GM23248 (cell line): ENCODE measurements around the gene KATNAL1. TPM values are rescaled to one million over a fixed set of nuclear protein-coding genes. Genes with fewer than 3 reads are reported as not detected.
A peak's percentile ranks its signal among the peaks of the same experiment; 100 is the strongest.
"Not testable (repeated sequence)": the region's sequence is repeated elsewhere in the genome, so short reads cannot be mapped to it uniquely, and the experiment has no call there.

Experiments
- DNase-seq: peaks from one replicate; pipeline ENCODE4 v3.0.0-alpha.2; 2015
- H2AFZ ChIP-seq: fragments of 200-600 bp; sonication (generic); 2 replicates; pipeline ENCODE4 v1.6.1; 2016; ENCODE audit warnings: antibody characterized with exemption
- H3F3A ChIP-seq: fragments of 200-600 bp; sonication (generic); 2 replicates; pipeline ENCODE4 v1.6.1; 2016; ENCODE audit warnings: mild to moderate bottlenecking, antibody characterized with exemption, mixed run types; ENCODE audit not compliant: insufficient read depth
- H3K27ac ChIP-seq: fragments of 200-600 bp; sonication (generic); 2 replicates; pipeline ENCODE4 v1.5.1; 2016; ENCODE audit warnings: mild to moderate bottlenecking
- H3K27me3 ChIP-seq: fragments of 200-600 bp; sonication (generic); replicated peaks from 2 replicates; pipeline ENCODE4 v1.6.1; 2016; ENCODE audit warnings: mild to moderate bottlenecking; ENCODE audit not compliant: insufficient read depth
- H3K36me3 ChIP-seq: fragments of 200-600 bp; sonication (generic); 2 replicates; pipeline ENCODE4 v1.6.1; 2016; ENCODE audit warnings: low read depth, mild to moderate bottlenecking
- H3K4me1 ChIP-seq: fragments of 200-600 bp; sonication (generic); 2 replicates; pipeline ENCODE4 v1.6.1; 2016; ENCODE audit warnings: mild to moderate bottlenecking; ENCODE audit not compliant: insufficient read depth
- H3K4me2 ChIP-seq: fragments of 200-600 bp; sonication (generic); one replicate; pipeline ENCODE4 v1.6.1; 2016; ENCODE audit warnings: mild to moderate bottlenecking; ENCODE audit not compliant: unreplicated experiment
- H3K4me3 ChIP-seq: fragments of 200-600 bp; sonication (generic); 2 replicates; pipeline ENCODE4 v1.5.1; 2016; ENCODE audit warnings: mild to moderate bottlenecking
- H3K79me2 ChIP-seq: fragments of 200-600 bp; sonication (generic); 2 replicates; pipeline ENCODE4 v1.6.1; 2016; ENCODE audit warnings: mild to moderate bottlenecking; ENCODE audit not compliant: insufficient read depth
- H3K9ac ChIP-seq: fragments of 200-600 bp; sonication (generic); 2 replicates; pipeline ENCODE4 v1.6.1; 2016; ENCODE audit warnings: mild to moderate bottlenecking
- H3K9me2 ChIP-seq: fragments of 200-600 bp; sonication (generic); 2 replicates; pipeline ENCODE4 v1.6.1; 2016; ENCODE audit warnings: mixed run types, mild to moderate bottlenecking, moderate library complexity; ENCODE audit not compliant: insufficient read depth
- H3K9me3 ChIP-seq: fragments of 200-600 bp; sonication (generic); one replicate; pipeline ENCODE4 v1.6.1; 2017; ENCODE audit warnings: low read depth
- H4K20me1 ChIP-seq: fragments of 200-600 bp; sonication (generic); 2 replicates; pipeline ENCODE4 v1.6.0; 2016; ENCODE audit not compliant: insufficient read depth
- EZH2 ChIP-seq: fragments of 200-600 bp; sonication (generic); IDR thresholded peaks from 2 replicates; pipeline ENCODE4 v1.6.1; 2018; ENCODE audit warnings: antibody characterized with exemption, mild to moderate bottlenecking; ENCODE audit not compliant: insufficient read depth, poor library complexity, severe bottlenecking
- EZH2phosphoT487 ChIP-seq: fragments of 200-600 bp; sonication (generic); IDR thresholded peaks from 2 replicates; pipeline ENCODE4 v1.6.1; 2018; ENCODE audit warnings: antibody characterized with exemption, moderate library complexity, mild to moderate bottlenecking, low read depth; ENCODE audit not compliant: insufficient read depth
- WGBS, 2 experiments: methylation state at CpG; one replicate each; pipeline ENCODE4 v1.1.6; 2015 to 2017; ENCODE audit warnings: low lambda C conversion rate in 2 of 2, low coverage in 1 of 2; ENCODE audit errors: missing lambda C conversion rate in 2 of 2; 5-methylcytosine and 5-hydroxymethylcytosine counted together
- in situ Hi-C: fragments of 300-500 bp; cut with MboI; formaldehyde crosslinking; loops from 2 replicates; pipeline ENCODE4 v1.15.0; 2020
- polyA plus RNA-seq: library from polyadenylated mRNA; unstranded; fragments of >200 nt; fragmentation: Nextera tagmentation; extraction: Ambion mirVana; gene quantifications from 2 replicates; pipeline ENCODE4 v1.2.1, GENCODE V29; 2016
- total RNA-seq: library from RNA; depleted of rRNA; stranded (reverse); fragments of >200 nt; shearing (Covaris generic); gene quantifications from 2 replicates; pipeline ENCODE4 v1.2.3, GENCODE V29; 2014

The KATNAL1 gene
- total and polyA plus RNA-seq, 2 experiments from 2014 or later, result 23.1 to 34.8 TPM

DNA sequence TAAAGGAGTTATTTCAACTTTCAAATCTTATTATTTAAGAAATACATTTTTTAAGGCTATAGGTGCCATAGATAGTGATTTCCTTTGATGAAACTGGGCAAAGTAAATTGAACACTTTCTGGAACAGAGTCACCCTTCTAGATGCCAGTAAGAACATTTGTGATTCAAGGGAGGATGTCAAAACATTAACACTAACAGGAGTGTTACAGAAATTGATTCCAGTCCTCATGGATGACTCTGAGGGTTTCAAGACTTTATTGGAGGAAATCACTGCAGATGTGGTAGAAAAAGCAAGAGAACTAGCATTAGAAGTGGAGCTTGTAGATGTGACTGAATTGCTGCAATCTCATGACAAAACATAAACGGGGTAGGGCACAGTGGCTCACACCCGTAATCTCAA is 12.2 kb downstream of the KATNAL1 start:
- in situ Hi-C loops, result no loop called here
- Histone ChIP-seq H2AFZ (no peak overlapping the region), H3K79me2 (peaks cover 100% of the 10 kb centered on the region), H3K4me2 (no peak overlapping the region), H3K27me3 (no peaks in the 10 kb centered on the region), H3K9me3 (no peaks in the 10 kb centered on the region), H3K9ac (no peak overlapping the region), H3F3A (peaks cover 25% of the 10 kb centered on the region), H3K27ac (no peak overlapping the region), H3K36me3 (no peaks in the 10 kb centered on the region), H4K20me1 (peaks cover 7% of the 10 kb centered on the region; the same call in 1 of the 2 replicates), H3K4me3 (no peak overlapping the region), H3K4me1 (peaks cover 17% of the 10 kb centered on the region), H3K9me2 (no peaks in the 10 kb centered on the region)
- TF ChIP-seq EZH2phosphoT487 (no peak), EZH2 (no peak)
- DNase-seq, result no peak
- 26 to 42% methylated on average over 2 of the region's 2 CpGs for WGBS, 2 experiments

DNA sequence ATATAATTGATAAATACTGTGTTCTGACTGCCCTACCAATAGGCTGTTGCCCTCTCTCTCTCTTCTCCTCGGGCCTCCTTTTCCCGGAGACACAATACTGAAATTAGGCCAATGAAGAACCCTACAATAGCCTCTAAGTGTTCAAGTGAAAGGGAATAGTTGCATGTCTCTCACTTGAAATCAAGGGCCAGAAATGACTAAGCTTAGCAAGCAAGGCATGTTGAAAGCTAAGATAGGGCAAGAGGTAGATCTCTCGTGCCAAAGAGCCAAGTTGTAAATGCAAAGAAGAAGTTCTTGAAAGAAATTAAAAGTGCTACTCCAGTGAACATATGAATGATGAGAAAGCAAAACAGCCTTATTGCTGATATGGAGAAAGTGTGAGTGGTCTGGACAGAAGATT is 13.3 kb downstream of the KATNAL1 start:
- no peaks in the 10 kb centered on the region for H3K36me3 ChIP-seq
- 81 to 83% methylated on average over 3 of the region's 3 CpGs for WGBS, 2 experiments
- DNase-seq, result no peak
- H3K9me2 ChIP-seq, result no peaks in the 10 kb centered on the region
- H3K27me3 ChIP-seq, result no peaks in the 10 kb centered on the region
- peaks cover 17% of the 10 kb centered on the region for H3K4me1 ChIP-seq
- H3F3A ChIP-seq, result 0 out of 2 replicates have a peak, but pooled peaks cover 14% of the 10 kb centered on the region
- no peak overlapping the region for H3K27ac ChIP-seq
- H2AFZ ChIP-seq, result no peak overlapping the region
- H3K9me3 ChIP-seq, result no peaks in the 10 kb centered on the region
- in situ Hi-C loops, result no loop called here
- H3K9ac ChIP-seq, result no peak overlapping the region
- H4K20me1 ChIP-seq, result peaks cover 7% of the 10 kb centered on the region; the same call in 1 of the 2 replicates
- H3K4me2 ChIP-seq, result no peak overlapping the region
- peaks cover 100% of the 10 kb centered on the region for H3K79me2 ChIP-seq
- no peak for TF ChIP-seq EZH2
- TF ChIP-seq EZH2phosphoT487, result no peak
- H3K4me3 ChIP-seq, result no peak overlapping the region

DNA sequence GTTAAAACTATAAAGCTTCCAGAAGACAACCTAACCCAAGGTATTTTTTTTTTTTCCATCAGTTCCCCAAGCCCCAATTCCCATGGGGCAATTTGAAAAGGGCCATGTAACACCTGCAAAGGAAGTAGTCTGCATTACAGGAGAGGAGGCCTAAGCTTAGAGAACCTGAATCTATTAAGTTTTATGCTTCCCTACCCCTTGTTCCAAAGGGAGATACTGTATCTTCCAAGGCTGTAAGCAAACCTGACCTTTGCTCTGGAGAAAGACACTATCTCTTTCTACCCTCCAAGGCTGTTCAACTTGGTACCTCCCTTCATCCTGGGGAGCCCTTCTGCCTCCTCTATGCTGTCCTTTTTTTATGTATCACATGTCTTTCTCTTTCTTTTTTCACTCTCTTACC is 15.0 kb downstream of the KATNAL1 start:
- Histone ChIP-seq H3K27me3 (no peaks in the 10 kb centered on the region), H2AFZ (no peak overlapping the region), H3K9me3 (no peaks in the 10 kb centered on the region), H3F3A (0 out of 2 replicates have a peak, but pooled peaks cover 7% of the 10 kb centered on the region), H3K4me3 (no peak overlapping the region), H3K79me2 (peaks cover 100% of the 10 kb centered on the region), H3K27ac (no peak overlapping the region), H4K20me1 (peaks cover 7% of the 10 kb centered on the region; the same call in 1 of the 2 replicates), H3K4me2 (no peak overlapping the region), H3K9ac (no peak overlapping the region), H3K4me1 (peaks cover 28% of the 10 kb centered on the region), H3K9me2 (no peaks in the 10 kb centered on the region), H3K36me3 (no peaks in the 10 kb centered on the region)
- TF ChIP-seq EZH2, result no peak
- no peak for TF ChIP-seq EZH2phosphoT487
- in situ Hi-C loops, result no loop called here
- DNase-seq, result no peak

DNA sequence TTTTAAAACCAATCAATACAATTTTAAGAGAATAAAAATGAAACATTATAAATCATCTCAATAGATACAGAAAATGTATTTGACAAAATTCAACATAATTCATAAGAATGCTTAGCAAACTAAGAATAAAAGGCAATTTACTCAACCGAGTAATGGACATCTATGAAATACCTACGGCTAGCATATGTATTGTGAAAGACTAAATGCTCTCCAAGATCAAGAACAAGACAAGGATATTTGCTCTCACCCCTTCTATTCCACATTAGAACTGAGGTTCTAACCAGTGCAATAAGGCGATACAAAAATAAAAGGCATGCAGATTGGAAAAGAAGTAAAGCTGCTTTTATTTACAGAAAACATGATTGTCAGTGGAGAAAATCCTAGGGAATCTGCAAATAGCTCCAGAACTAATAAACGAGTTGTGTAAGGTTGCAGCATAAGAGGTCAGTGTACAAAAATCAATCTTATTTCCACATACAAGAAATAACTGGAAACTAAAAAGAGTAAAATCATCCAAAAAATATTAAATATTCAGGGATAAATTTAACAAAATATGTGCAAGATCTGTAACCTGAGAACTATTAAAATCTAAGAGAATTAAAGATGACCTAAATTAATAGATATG is 16.4 kb downstream of the KATNAL1 start:
- in situ Hi-C loops, result no loop called here
- Histone ChIP-seq H3K4me2 (no peak overlapping the region), H3K4me3 (no peak overlapping the region), H4K20me1 (peaks cover 7% of the 10 kb centered on the region; the same call in 1 of the 2 replicates), H3K9me2 (no peaks in the 10 kb centered on the region), H3K9ac (no peak overlapping the region), H3K36me3 (no peaks in the 10 kb centered on the region), H3K9me3 (no peaks in the 10 kb centered on the region), H3K4me1 (peaks cover 28% of the 10 kb centered on the region), H3F3A (0 out of 2 replicates have a peak, but pooled peaks cover 7% of the 10 kb centered on the region), H3K27me3 (no peaks in the 10 kb centered on the region), H3K27ac (no peak overlapping the region), H3K79me2 (peaks cover 100% of the 10 kb centered on the region), H2AFZ (no peak overlapping the region)
- no peak for DNase-seq
- WGBS, 2 experiments, result 67% methylated on average over 4 of the region's 4 CpGs
- TF ChIP-seq EZH2phosphoT487 (no peak), EZH2 (no peak)

DNA sequence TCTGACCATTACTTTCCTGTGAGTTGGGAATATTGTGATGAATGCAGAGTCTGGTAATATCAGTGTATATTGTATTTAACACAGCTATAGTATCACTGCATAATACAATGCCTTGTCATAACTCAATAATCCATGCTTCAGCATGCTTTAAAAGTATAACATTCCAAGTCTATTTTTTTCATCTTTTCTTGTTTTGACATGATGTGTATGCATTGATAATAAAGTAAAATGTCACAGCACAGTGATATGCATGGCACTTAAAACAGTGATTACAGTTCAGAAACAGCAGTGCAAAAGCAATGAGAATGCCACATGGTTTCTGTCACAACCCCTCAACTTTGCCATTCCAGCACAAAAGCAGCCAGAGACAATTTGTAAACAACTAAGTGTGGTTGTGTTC is 17.8 kb downstream of the KATNAL1 start:
- H3F3A ChIP-seq, result 0 out of 2 replicates have a peak, but pooled peaks cover 7% of the 10 kb centered on the region
- H2AFZ ChIP-seq, result no peak overlapping the region
- peak overlapping the region; percentile 23 for H3K4me2 ChIP-seq
- DNase-seq, result no peak
- no peak overlapping the region for H3K9ac ChIP-seq
- peaks cover 7% of the 10 kb centered on the region; the same call in 1 of the 2 replicates for H4K20me1 ChIP-seq
- H3K9me2 ChIP-seq, result no peaks in the 10 kb centered on the region
- H3K9me3 ChIP-seq, result no peaks in the 10 kb centered on the region
- H3K79me2 ChIP-seq, result peaks cover 100% of the 10 kb centered on the region
- H3K4me1 ChIP-seq, result peaks cover 28% of the 10 kb centered on the region
- in situ Hi-C loops, result no loop called here
- H3K27ac ChIP-seq, result no peak overlapping the region
- H3K27me3 ChIP-seq, result no peaks in the 10 kb centered on the region
- no peak overlapping the region for H3K4me3 ChIP-seq
- H3K36me3 ChIP-seq, result no peaks in the 10 kb centered on the region
- TF ChIP-seq EZH2 (no peak), EZH2phosphoT487 (no peak)

DNA sequence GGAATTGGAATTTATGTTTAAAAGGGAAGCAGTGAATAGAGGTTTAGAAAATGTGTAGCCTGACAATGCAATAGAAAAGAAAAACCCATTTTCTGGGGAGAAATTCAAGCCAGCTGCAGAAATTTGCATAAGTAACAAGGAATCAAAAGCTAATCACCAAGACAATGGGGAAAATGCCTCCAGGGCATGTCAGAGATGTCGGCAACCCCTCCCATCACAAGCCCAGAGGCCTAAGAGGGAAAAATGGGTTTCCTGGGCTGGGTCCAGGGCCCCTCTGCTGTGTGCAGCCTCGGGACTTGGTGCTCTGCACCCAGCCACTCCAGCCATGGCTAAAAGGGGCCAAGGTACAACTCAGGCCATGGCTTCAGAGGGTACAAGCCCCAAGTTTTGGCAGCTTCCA is 21.3 kb downstream of the KATNAL1 start:
- H3K9me3 ChIP-seq, in situ Hi-C loops, H3K9me2 ChIP-seq, H3K27ac ChIP-seq, H3F3A ChIP-seq, H2AFZ ChIP-seq, H4K20me1 ChIP-seq, H3K4me2 ChIP-seq, H3K4me3 ChIP-seq, H3K9ac ChIP-seq, DNase-seq, H3K27me3 ChIP-seq: not testable (repeated sequence)
- Histone ChIP-seq H3K36me3 (peaks cover 12% of the 10 kb centered on the region), H3K79me2 (peaks cover 100% of the 10 kb centered on the region), H3K4me1 (peaks cover 28% of the 10 kb centered on the region)
- WGBS, 2 experiments, result 90 to 97% methylated on average over 2 of the region's 2 CpGs
